Measurements from ENCODE around the gene COL6A5.

DNA sequence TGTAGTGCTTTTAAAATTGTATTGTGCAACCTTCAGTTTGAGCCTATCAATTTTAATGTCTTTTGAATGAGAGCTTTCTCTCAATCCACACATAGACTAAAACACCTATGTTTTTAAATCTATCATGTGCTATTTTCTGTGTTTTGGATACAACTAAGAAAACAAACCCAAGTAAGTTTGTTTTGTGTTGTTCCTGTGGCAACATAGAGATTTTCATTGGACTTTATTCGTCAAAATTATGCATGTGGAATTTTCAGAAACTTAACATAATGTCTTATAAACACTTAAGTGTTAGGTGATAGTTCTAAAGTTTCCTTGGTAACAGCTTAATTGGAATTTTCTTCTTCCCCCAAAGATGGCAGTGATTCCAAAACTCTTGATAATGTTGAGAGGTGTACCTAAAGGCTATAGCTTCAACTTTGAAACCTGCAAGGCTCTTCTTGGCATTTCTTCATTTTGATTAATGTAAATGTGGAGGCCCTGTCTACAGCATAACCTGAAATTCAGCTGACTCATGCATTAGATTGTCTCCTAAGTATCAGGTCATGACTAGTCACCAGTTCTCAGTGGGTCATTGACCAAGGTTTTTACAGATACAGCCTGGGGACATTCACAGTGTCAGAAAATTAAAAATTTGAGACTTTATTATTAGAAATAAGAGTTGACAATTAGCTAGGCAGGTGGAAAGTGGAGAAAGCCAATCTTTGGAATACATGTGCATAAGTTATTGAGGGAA, 44.4 kb downstream of the COL6A5 start:
- TF ChIP-seq, protein P1, sequence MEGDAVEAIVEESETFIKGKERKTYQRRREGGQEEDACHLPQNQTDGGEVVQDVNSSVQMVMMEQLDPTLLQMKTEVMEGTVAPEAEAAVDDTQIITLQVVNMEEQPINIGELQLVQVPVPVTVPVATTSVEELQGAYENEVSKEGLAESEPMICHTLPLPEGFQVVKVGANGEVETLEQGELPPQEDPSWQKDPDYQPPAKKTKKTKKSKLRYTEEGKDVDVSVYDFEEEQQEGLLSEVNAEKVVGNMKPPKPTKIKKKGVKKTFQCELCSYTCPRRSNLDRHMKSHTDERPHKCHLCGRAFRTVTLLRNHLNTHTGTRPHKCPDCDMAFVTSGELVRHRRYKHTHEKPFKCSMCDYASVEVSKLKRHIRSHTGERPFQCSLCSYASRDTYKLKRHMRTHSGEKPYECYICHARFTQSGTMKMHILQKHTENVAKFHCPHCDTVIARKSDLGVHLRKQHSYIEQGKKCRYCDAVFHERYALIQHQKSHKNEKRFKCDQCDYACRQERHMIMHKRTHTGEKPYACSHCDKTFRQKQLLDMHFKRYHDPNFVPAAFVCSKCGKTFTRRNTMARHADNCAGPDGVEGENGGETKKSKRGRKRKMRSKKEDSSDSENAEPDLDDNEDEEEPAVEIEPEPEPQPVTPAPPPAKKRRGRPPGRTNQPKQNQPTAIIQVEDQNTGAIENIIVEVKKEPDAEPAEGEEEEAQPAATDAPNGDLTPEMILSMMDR (conservative IDR thresholded peaks at IDR 0.05 in 1 of 2, IDR thresholded peaks at IDR 0.05 in 1 of 2; ENCODE audit: extremely low read depth in 1 of 2, insufficient read depth in 1 of 2, low read depth in 1 of 2, low read length in 2 of 2), result no peak
- no peak for TF ChIP-seq EZH2 (IDR thresholded peaks at IDR 0.05; ENCODE audit: borderline replicate concordance, low read length)
